Activated CD4-positive, alpha-beta T cell treated with anti-CD3 and anti-CD28 coated beads for 48 hours (primary cell): ENCODE measurements around the gene CRLF2.
"Not testable (repeated sequence)": the region's sequence is repeated elsewhere in the genome, so short reads cannot be mapped to it uniquely, and the experiment has no call there.

Experiments
- DNase-seq: peaks from one replicate; pipeline ENCODE4 v3.0.0-alpha.2; 2020

Gene CRLF2

DNA sequence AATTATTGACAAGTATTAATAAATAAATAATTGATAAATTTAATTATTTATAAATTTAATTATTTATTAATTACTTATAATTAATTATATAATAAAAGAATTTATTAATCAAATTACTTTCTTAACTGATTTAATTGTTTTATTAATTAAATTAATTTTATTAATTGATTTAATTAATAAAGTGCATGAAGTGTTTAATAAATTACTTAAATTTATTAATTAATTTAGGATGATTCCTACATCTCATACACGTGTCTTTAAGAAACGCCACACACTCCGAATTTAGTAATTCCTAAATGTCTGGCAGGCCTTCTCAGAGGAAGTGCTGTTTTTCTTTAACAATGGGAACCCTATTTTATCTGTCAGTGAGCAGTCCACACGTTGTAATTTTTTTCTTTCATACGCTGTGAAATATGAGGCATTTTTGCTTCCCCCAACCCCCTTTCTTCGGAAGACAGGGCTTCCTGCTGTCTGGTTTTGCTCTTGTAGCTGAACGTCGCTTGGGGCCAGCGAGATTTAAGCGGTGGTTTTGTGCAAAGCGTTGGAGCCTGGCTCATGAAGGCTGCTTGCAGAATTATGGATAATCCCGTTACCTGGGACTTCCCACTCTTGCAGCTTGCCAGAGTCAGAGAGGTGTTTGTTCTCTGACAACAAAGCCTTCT lies 46.8 kb downstream of the CRLF2 start:
- peak; percentile 22 for DNase-seq

DNA sequence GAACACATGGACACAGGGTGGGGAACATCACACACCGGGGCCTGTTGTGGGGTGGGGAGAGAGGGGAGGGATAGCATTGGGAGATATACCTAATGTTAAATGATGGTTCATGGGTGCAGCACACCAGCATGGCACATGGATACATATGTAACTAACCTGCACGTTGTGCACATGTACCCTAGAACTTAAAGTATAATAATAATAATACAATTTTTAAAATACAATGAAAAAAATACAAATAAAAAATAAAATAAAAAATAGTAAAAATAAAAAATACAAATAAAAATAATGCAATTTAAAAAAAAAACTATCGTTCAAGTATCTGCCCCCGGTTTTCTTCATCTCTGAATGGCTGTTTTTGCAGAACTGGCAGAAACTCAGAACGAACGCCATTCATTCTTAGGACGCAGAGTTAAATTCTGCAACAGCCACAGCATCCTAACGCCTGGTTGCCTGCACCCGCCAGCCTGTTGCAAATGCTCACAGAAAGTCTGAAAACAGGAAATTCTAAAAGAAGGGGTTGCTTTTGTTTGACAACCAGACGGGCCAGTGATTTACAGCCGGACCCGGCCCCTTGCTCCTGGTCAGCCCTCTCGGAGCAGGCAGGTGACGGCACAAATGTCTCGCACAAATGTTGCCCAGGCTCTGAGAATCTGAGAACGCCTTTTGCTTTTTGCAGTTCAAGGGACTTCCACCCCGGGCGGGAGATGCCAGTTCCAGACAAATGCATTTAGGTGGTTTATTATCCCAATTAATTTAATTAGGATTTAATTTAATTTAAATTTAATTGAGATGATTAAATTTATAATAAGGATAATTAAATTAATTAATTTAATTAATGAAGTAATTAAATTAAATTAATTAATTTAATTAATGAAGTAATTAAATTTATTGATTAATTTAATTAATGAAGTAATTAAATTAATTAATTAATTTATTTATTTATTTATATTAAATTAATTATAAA lies 47.8 kb downstream of the CRLF2 start:
- DNase-seq = no peak

DNA sequence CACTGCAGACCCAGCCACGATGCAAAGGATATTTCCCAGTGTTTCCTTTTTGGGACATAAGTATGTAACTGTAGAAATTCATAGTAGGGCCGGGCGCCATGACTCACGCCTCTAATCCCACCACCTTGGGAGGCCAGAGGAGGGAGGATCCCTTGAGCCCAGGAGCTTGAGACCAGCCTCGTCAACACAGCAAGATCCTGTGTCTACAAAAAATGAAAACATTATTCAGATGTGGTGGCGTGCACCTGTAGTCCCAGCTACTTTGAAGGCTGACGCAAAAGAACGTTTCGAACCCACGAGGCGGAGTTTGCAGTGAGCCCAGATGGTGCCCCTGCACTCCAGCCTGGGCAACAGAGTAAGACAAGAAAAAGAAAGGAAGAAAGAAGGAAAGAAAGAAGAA lies 49.2 kb downstream of the CRLF2 start:
- DNase-seq = no peak

DNA sequence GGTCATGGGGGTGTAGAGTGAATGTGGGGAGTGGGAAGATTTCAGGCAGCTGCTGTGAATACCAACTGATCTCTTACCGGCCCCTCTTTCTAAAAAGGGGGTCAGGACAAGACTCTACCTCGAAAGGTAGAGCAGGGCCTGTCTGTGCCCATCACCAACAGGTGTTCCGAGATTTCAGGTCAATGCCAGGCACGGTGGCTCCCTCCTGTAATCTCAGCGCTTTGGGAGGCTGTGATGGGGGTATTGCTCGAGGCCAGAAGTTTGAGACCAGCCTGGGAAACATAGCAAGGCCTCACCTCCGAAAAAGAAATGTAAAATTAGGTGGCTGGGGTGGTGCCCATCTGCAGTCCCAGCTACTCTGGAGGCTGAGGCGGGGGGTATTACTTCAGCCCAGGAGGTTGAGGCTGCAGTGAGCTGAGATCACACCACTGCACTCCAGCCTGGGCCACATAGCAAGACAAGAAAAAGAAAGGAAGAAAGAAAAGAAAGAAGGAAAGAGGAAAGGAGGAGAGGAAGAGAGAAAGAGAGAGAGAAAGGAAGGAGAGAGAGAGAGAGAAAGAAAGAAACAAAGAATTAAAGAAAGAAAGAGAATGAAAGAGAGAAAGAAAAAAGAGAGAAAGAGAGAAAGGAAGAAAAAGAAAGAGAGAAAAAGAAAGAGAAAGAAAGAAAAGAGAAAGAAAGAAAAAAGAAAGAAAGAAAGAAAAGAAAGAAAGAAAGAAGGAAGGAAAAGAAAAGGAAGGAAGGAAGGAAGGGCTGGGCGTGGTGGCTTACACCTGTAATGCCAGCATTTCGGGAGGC lies 50.1 kb downstream of the CRLF2 start:
- DNase-seq = no peak

DNA sequence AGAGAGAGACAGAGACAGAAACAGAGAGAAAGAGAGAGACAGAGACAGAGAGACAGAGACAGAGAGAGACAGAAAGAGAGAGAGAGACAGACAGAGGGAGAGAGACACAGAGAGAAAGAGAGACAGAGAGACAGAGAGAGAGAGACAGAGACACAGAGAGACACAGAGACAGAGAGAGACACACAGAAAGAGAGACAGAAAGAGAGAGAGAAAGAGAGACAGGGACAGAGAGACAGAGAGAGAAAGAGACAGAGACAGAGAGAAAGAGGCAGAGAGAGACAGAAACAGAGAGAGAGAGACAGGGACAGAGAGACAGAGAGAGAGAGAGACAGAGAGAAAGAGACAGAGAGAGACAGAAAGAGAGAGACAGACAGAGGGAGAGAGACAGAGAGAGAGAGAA lies 52.9 kb downstream of the CRLF2 start:
- no peak for DNase-seq

DNA sequence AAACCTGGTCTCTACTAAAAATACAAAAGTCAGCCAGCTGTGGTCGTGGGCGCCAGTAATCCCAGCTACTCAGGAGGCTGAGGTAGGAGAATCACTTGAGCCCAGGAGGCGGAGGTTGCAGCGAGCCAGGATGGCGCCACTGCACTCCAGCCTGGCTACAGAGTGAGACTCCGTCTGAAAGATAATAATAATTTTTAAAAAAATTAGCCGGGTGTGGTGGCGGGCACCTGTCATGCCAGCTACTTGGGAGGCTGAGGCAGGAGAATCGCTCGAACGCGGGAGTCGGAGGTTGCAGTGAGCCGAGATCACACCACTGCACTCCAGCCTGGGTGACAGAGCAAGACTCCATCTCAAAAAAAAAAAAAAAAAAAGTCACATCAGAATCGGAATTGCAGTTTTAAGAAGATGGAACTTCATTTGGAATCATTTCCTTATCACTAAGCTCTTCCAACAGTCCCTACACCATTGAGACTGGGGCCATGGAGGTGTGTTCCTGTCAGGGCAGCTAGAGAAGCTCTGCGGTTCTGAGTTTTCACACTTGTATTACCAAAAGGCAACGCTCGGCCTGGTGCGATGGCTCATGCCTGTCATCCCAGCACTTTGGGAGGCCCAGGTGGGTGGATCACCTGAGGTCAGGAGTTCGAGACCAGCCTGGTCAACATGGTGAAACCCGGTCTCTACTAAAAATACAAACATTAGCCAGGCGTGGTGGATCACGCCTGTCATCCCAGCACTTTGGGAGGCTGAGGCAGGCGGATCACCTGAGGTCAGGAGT lies 55.6 kb downstream of the CRLF2 start:
- not testable (repeated sequence) for DNase-seq

DNA sequence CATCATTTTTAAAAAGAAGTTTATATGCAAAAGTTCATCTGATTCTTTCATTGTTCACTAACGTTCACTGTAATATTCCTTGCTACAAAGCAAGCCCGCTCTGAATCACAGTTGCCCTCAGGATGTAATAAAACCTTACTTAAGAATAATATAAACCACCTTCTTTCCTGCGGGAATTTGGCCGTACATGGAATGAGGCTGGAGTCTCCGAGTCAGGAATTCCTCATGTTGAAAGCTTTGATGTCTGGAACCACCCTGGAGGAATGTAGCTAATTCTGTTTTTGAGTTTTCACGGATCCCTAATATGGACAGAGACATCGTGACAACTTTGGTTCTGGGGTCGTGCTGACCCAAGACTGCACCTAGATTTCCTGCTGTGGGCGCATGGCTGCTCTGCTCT lies 58.5 kb downstream of the CRLF2 start:
- DNase-seq = no peak

DNA sequence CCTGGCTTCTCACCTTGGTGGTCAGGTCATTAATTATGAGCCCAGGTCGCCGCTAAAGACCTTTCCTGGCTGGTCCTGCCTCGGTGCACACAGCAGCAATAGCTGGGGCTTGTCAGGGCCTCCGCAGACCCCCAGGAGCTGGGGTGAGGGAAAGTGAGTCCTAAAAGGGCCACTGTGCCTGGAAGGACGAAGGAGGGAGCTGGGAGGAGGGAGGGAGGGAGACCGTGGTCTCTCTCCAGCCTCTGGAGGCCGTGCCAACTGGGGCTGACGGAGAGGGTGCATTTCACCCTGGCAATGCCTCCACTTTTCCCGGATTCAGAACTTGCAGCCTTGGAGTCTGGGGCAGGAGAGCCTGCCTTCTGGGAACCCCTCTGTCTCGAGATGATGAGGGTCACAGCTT lies 60.4 kb downstream of the CRLF2 start:
- no peak for DNase-seq

DNA sequence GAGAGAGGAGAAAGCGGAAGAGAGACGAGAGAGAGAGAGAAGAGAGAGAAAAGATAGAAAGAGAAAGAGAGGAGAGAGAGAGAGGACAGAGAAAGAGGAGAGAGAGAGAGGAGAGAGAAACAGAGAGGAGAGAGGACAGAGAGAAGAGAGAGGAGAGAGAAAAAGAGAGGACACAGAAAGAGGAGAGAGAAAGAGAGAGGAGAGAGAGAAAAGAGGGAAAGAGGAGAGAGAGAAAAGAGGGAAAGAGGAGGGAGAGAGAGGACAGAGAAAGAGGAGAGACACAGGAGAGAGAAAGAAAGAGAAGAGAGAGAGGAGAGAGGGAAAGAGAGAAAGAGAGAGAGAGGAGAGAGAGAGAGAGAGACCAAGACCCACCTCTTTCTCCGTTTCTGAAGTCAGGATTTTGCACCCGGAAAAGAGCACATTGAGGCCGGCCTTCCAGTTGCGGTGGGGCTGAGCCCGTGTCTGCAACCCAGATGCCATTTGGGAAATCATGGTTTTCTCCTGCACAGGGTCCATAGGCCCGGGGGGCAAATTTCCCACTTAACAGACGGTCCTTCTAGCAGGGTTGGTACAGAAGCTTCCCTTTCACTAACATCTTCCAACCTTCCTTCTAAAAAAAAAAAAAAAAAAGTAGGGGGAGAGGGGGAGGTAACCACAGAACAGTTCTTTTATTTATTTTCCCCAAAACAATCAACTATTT lies 60.9 kb downstream of the CRLF2 start:
- DNase-seq = no peak

DNA sequence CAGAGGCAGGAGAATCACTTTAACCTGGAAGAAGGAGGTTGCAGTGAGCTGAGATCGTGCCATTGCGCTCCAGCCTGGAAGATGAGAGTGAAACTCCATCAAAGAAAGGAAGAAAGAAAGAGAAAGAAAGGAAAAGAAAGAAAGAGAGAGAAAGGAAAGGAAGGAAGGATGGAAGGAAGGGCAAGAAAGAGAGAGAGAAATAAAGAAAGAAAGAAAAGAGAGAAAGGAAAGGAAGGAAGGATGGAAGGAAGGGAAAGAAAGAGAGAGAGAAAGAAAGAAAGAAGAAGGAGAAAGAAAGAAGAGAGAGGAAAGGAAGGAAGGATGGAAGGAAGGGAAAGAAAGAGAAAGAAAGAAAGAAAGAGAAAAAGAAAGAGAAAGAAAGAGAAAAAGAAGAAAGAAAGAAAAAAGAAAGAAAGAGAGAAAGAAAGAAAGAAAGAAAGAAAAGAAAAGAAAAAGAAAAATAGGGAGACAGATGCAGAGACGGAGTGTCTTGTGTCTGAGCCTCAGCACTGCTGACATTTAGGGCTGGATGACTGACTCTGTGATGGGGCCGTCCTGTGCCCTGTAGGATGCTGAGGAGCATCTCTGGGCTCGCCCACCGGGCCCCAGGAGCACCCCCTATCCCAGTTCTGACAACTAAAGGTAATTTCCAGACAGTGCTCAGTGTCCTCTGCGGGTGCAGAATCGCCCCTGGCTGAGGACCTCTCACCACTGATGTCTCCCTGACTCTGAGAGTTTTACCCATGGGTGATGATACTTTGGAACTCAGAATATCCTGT lies 61.7 kb downstream of the CRLF2 start:
- DNase-seq = no peak

DNA sequence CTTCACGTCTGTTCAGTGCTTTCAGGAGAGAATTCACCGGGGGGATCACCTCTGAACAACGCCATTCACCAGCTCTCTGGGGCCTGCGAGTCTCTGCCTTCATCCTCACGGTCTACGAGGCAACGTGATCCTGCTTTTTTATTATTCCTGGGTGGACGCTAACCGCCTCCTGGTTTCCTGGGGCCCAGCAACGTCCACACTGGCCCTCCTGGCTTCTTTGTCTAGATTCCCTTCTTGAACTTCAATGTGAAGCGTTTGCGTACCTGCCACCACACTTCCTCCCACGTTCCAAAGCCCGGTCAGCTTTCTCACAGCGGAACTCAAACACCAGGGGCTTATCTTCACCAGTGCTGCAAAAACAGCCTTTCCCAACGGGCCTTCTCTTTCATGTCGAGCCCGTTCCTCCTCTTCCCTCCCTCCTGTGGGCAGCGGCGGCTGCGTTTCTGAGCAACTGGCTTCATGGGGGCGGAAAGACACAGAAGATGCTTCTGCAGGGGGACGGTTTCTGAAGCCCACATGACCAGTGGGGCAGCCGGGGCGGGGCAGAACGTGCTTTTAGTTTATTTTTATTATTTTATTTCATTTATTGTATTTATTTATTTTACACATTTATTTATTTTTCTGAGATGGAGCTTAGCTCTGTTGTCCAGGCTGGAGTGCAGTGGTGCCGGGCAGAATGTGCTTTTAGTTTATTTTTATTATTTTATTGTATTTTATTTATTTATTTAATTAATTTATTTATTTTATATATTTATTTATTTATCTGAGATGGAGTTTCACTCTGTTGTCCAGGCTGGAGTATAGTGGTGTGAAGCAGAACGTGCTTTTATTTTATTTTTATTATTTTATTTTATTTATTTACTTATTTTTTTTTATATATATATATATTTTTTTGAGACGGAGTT lies 64.6 kb downstream of the CRLF2 start:
- no peak for DNase-seq

DNA sequence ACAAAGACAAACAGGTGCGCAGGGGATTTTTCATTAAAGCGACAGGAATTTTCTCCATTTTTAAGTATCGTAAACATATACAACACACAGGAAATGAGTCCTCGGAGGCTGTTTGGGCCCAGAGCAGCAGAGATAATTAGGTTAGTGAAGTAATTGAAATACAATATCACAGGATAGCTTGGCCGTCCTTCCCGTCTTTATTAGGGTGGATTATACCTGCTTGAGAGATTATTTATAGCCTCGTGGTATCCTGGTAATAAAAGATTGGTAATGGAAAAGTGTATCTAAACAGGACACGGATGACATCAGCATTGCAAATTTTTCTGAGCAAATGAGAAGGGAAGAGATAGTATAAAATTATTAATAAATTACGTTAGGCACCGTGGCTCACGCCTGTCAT lies 68.2 kb downstream of the CRLF2 start:
- no peak for DNase-seq
